ENCODE measurements around the gene HOXC4. TPM values are rescaled to one million over a fixed set of nuclear protein-coding genes. Genes with fewer than 3 reads are reported as not detected.

Gene HOXC4
- total and polyA plus RNA-seq, 2 of the 4 experiments (the other 2 are of a cell fraction): under 0.01 to 0.26 TPM

DNA sequence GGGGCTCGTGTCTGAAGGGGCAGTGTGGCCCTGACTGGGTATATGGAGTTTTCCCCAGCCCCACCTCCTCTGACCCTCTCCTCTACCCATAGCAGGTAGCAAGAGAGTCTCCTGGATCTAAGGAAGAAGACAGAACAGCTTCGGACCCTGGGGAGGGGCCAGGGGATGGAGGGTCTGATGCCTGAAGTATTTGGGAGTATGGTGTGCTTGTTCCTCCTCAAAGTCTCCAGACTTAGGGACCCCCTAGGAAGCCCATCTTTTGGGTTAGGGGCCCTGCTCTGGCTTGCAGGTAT lies 45.4 kb upstream of the HOXC4 start:
- Histone ChIP-seq H4K8ac (ENCODE audit: low read depth in 2 of 2, low read length in 2 of 2) (no peak overlapping the region), H3K4me3 (ENCODE audit: insufficient read depth, low read depth, low read length) (no peak overlapping the region), H2BK15ac (ENCODE audit: low read depth, low read length) (no peak overlapping the region), H3K79me1 (ENCODE audit: low read depth in 1 of 2, low read length in 2 of 2) (no peaks in the 10 kb centered on the region), H2AFZ (replicated peaks; ENCODE audit: low read length, poor library complexity) (no peak overlapping the region), H3K4me2 (ENCODE audit: low read depth, low read length) (no peak overlapping the region), H2BK120ac (ENCODE audit: low read depth, low read length) (no peak overlapping the region), H3K27ac (ENCODE audit: insufficient read depth, low read length) (no peak overlapping the region), H3K9me3 (ENCODE audit: control insufficient read depth, insufficient read depth, low read length) (no peaks in the 10 kb centered on the region), H3K4ac (ENCODE audit: low read depth, low read length) (no peak overlapping the region), H3K9me1 (ENCODE audit: insufficient read depth, low read length) (no peaks in the 10 kb centered on the region), H4K5ac (ENCODE audit: low read depth, low read length) (no peak overlapping the region), H2AK5ac (ENCODE audit: low read depth, low read length) (no peak overlapping the region), H3K56ac (ENCODE audit: extremely low read depth, insufficient read depth, low read length) (no peak overlapping the region), H2AK9ac (replicated peaks; ENCODE audit: low read depth, low read length, poor library complexity) (no peak overlapping the region), H3K4me1 (ENCODE audit: control insufficient read depth, insufficient read depth, low read length) (no peaks in the 10 kb centered on the region), H3K23ac (ENCODE audit: low read depth, low read length) (no peak overlapping the region), H3K36me3 (ENCODE audit: control insufficient read depth, insufficient read depth, low read length) (no peaks in the 10 kb centered on the region), H3K18ac (ENCODE audit: low read depth, low read length) (no peak overlapping the region), H4K91ac (ENCODE audit: insufficient read depth, low read depth, low read length) (no peak overlapping the region), H2BK20ac (ENCODE audit: low read depth, low read length) (no peak overlapping the region), H3K27me3 (ENCODE audit: control insufficient read depth, insufficient read depth, low read length) (peaks cover 89% of the 10 kb centered on the region), H4K20me1 (ENCODE audit: insufficient read depth, low read length) (no peaks in the 10 kb centered on the region), H2BK5ac (ENCODE audit: low read depth, low read length, poor library complexity, severe bottlenecking) (no peak overlapping the region), H3K14ac (replicated peaks; ENCODE audit: low read depth, low read length) (no peak overlapping the region), H3K9ac (ENCODE audit: low read depth, low read length) (no peak overlapping the region)
- WGBS, 2 experiments (ENCODE audit: extremely low coverage in 2 of 2, insufficient read length in 1 of 2): no CpG with 5 or more reads among the region's 2 CpGs
- ChIA-PET CTCF (interaction anchor here (3.1 kb wide), 1 partner anchor 193 kb away, joined by 19 read pairs; no protein-coding TSS in a partner anchor), POLR2A (ENCODE audit: unreplicated experiment) (no interaction called here)
- no peak for ATAC-seq (ENCODE audit: low read depth)
- no TSS peak for BruUV-seq (replicated peaks)
- TF ChIP-seq RCOR1 (IDR thresholded peaks at IDR 0.05; ENCODE audit: insufficient replicate concordance, low read length) (no peak), MAFK (IDR thresholded peaks at IDR 0.05; ENCODE audit: low read depth, low read length) (no peak), POLR2A (IDR thresholded peaks at IDR 0.05; ENCODE audit: low read depth, low read length) (no peak), RAD21 (IDR thresholded peaks at IDR 0.05; ENCODE audit: low read length) (no peak), RFX5 (IDR thresholded peaks at IDR 0.05; ENCODE audit: low read depth, low read length) (no peak), MXI1 (IDR thresholded peaks at IDR 0.05; ENCODE audit: borderline replicate concordance, low read depth, low read length) (no peak), NFE2L2 (IDR thresholded peaks at IDR 0.05; ENCODE audit: low read depth, low read length) (no peak), SMC3 (IDR thresholded peaks at IDR 0.05; ENCODE audit: low read depth, low read length) (no peak), FOS (IDR thresholded peaks at IDR 0.05; ENCODE audit: low read depth, low read length) (no peak), CEBPB (IDR thresholded peaks at IDR 0.05; ENCODE audit: low read depth, low read length) (no peak), MAZ (IDR thresholded peaks at IDR 0.05; ENCODE audit: borderline replicate concordance, low read depth, low read length) (no peak), CHD1 (IDR thresholded peaks at IDR 0.05; ENCODE audit: low read depth, low read length) (no peak), BHLHE40 (IDR thresholded peaks at IDR 0.05; ENCODE audit: low read depth, low read length) (no peak)
- TF ChIP-seq, protein P1, sequence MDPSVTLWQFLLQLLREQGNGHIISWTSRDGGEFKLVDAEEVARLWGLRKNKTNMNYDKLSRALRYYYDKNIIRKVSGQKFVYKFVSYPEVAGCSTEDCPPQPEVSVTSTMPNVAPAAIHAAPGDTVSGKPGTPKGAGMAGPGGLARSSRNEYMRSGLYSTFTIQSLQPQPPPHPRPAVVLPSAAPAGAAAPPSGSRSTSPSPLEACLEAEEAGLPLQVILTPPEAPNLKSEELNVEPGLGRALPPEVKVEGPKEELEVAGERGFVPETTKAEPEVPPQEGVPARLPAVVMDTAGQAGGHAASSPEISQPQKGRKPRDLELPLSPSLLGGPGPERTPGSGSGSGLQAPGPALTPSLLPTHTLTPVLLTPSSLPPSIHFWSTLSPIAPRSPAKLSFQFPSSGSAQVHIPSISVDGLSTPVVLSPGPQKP (IDR thresholded peaks at IDR 0.05; ENCODE audit: borderline replicate concordance, low read depth, low read length): no peak
- TF ChIP-seq, protein P2, sequence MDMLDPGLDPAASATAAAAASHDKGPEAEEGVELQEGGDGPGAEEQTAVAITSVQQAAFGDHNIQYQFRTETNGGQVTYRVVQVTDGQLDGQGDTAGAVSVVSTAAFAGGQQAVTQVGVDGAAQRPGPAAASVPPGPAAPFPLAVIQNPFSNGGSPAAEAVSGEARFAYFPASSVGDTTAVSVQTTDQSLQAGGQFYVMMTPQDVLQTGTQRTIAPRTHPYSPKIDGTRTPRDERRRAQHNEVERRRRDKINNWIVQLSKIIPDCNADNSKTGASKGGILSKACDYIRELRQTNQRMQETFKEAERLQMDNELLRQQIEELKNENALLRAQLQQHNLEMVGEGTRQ (IDR thresholded peaks at IDR 0.05; ENCODE audit: low read depth, low read length): no peak
- TF ChIP-seq, protein P3, sequence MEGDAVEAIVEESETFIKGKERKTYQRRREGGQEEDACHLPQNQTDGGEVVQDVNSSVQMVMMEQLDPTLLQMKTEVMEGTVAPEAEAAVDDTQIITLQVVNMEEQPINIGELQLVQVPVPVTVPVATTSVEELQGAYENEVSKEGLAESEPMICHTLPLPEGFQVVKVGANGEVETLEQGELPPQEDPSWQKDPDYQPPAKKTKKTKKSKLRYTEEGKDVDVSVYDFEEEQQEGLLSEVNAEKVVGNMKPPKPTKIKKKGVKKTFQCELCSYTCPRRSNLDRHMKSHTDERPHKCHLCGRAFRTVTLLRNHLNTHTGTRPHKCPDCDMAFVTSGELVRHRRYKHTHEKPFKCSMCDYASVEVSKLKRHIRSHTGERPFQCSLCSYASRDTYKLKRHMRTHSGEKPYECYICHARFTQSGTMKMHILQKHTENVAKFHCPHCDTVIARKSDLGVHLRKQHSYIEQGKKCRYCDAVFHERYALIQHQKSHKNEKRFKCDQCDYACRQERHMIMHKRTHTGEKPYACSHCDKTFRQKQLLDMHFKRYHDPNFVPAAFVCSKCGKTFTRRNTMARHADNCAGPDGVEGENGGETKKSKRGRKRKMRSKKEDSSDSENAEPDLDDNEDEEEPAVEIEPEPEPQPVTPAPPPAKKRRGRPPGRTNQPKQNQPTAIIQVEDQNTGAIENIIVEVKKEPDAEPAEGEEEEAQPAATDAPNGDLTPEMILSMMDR (conservative IDR thresholded peaks at IDR 0.05; ENCODE audit: low read depth, low read length): no peak
- DNase-seq: no peak
- dilution Hi-C loops (cut with HindIII; ENCODE audit: low sequenced_read_pairs, unreplicated experiment): no loop called here
- in situ Hi-C loops (cut with MboI; ENCODE audit: low sequenced_read_pairs): loop anchor here (5.0 kb wide), 1 partner anchor 184 kb away; no protein-coding TSS in a partner anchor
- intact Hi-C loops (cut with micrococcal nuclease): loop anchor here (10.0 kb wide), 1 partner anchor 303 kb away; no protein-coding TSS in a partner anchor
